Erythroblast (primary cell): ENCODE results near the gene EMP2.

Experiments
- GATA1 ChIP-seq: IDR thresholded peaks from 2 replicates; pipeline ENCODE4 v1.6.1; 2011; ENCODE audit warnings: low read depth, mild to moderate bottlenecking, control low read depth, low read length, moderate library complexity
- POLR2A ChIP-seq: IDR thresholded peaks from 2 replicates; pipeline ENCODE4 v1.6.1; 2011; ENCODE audit warnings: mild to moderate bottlenecking, low read length

GRCh38 chr16:10565167-10565566, 15.2 kb downstream of the EMP2 start:
- TF ChIP-seq POLR2A (no peak), GATA1 (no peak)
